Fibroblast of lung (primary cell): ENCODE measurements around the gene EIF3F.

Experiments
- EZH2 ChIP-seq: IDR thresholded peaks from 2 replicates; pipeline ENCODE4 v1.5.1; 2012; ENCODE audit warnings: low read length, control low read depth, mild to moderate bottlenecking; ENCODE audit errors: missing control alignments
- TF ChIP-seq, protein P1 (sequence below), 2 donors: IDR thresholded peaks in 1 of 2; conservative IDR thresholded peaks in 1 of 2; 1 replicate in 1 of 2; 2 replicates in 1 of 2; pipeline ENCODE4 v1.5.1; 2011 to 2012; ENCODE audit warnings: low read length in 2 of 2, control low read depth in 1 of 2, inconsistent platforms in 1 of 2, low read depth in 1 of 2, mild to moderate bottlenecking in 1 of 2

DNA sequence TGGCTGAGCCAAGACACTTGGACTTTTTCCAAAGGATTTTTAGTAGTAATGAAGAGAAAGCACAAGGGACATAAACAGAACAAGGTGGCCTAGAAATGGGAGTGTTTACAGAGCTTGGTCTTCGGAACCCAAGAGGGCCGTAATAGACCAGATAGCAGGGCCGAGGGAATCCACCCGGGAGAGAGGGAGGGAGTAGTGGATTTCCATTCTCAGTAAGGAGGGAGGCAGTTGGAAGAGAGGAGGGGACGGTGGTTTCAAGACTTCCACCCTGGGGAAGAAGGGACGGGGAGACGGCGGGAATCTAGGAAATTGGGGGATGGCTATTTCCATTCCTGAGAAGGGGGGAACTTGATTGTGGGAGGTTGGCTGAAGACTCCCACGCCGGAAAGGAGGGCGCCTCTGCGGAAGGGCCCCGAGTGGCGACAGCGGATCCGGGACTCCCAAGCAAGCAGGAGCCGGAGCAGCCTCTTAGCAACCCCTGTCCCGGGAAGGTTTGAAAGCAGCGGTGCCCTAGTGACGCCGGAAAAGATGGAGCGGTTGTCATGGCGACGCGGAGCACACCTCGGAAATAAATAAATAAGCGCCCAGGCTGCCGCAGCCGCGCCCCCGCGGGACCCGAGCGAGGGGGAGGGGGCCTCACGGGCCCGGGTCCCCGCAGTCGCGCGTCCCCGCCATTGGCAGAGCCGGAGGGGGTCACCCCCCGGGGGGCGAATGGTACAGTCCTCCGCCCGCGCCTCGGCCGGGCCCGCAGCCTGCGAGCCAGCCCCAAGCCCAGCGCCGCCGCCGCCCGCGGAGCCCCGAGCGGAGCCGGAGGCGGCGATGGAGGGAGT, 31.6 kb downstream of the EIF3F start:
- TF ChIP-seq, protein P1, sequence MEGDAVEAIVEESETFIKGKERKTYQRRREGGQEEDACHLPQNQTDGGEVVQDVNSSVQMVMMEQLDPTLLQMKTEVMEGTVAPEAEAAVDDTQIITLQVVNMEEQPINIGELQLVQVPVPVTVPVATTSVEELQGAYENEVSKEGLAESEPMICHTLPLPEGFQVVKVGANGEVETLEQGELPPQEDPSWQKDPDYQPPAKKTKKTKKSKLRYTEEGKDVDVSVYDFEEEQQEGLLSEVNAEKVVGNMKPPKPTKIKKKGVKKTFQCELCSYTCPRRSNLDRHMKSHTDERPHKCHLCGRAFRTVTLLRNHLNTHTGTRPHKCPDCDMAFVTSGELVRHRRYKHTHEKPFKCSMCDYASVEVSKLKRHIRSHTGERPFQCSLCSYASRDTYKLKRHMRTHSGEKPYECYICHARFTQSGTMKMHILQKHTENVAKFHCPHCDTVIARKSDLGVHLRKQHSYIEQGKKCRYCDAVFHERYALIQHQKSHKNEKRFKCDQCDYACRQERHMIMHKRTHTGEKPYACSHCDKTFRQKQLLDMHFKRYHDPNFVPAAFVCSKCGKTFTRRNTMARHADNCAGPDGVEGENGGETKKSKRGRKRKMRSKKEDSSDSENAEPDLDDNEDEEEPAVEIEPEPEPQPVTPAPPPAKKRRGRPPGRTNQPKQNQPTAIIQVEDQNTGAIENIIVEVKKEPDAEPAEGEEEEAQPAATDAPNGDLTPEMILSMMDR (conservative IDR thresholded peaks at IDR 0.05 in 1 of 2, IDR thresholded peaks at IDR 0.05 in 1 of 2; ENCODE audit: low read depth in 1 of 2, low read length in 2 of 2) = no peak
- no peak for TF ChIP-seq EZH2
